Measurements from ENCODE around the gene PIAS1. TPM values are rescaled to one million over a fixed set of nuclear protein-coding genes. Genes with fewer than 3 reads are reported as not detected.

PIAS1 gene
- total and polyA plus RNA-seq, 2 donors (not counting 1 experiment from before 2014, with no cell fraction given) = 28.8 to 87.3 TPM

DNA sequence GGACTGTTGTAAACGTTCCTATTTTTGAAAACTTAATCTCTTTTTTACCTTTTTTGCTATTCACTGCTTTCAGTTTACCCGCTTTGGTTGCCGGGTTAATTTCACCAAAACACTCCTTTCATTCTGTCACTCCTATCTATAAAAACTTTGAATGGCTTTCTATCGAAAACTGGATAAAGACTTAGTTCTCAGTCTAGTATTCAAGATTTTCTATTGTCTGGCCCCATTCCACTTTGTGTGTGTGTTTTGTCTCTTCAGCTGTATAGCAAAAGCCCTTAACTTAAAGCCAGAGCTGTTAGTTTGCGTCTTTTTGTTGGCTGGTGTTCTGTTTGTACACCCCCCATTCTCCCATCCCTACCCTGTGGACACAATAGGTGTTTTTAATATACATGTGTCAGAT, 7.5 kb downstream of the PIAS1 start:
- Histone ChIP-seq H3K36me3 (replicated peaks in 1 of 2; ENCODE audit: control extremely low read depth in 1 of 2, control insufficient read depth in 1 of 2, extremely low read depth in 1 of 2, insufficient read depth in 2 of 2, low read length in 1 of 2) (peaks cover 0 to 4% of the 10 kb centered on the region in 2 experiments), H3K9me3 (ENCODE audit: control extremely low read depth in 1 of 3, control insufficient read depth in 2 of 3, insufficient read depth in 1 of 3, low read length in 2 of 3) (no peaks in the 10 kb centered on the region), H3K4me1 (ENCODE audit: control insufficient read depth in 2 of 2, insufficient read depth in 2 of 2, low read length in 2 of 2) (peaks cover 3 to 29% of the 10 kb centered on the region in 2 donors), H3K27ac (ENCODE audit: low read length in 2 of 2) (no peak overlapping the region), H3K79me2 (ENCODE audit: control insufficient read depth, insufficient read depth, low read length) (peaks cover 100% of the 10 kb centered on the region), H3K4me3 (ENCODE audit: control extremely low read depth in 1 of 5, extremely low read depth in 1 of 5, insufficient read depth in 1 of 5, low read depth in 2 of 5, low read length in 4 of 5) (no peak overlapping the region), H3K27me3 (replicated peaks in 1 of 4; ENCODE audit: control extremely low read depth in 1 of 4, control insufficient read depth in 3 of 4, insufficient read depth in 4 of 4, low read length in 3 of 4) (no peaks in the 10 kb centered on the region), H4K20me1 (ENCODE audit: control insufficient read depth, insufficient read depth, low read length, poor library complexity, severe bottlenecking) (peaks cover 98% of the 10 kb centered on the region), H2AFZ (ENCODE audit: insufficient read depth, low read depth, low read length, poor library complexity, severe bottlenecking) (no peak overlapping the region), H3K9ac (ENCODE audit: low read length) (no peak overlapping the region), H3K4me2 (replicated peaks; ENCODE audit: low read depth, low read length, poor library complexity, severe bottlenecking) (peak overlapping the region; percentile 1)
- ChIA-PET POLR2A (no interaction called here), CTCF (no interaction called here)
- Mint-ChIP-seq H3K27me3 (no peaks in the 10 kb centered on the region), H3K4me3 (no peak overlapping the region), H3K27ac (no peak overlapping the region), H3K4me1 (peaks cover 52% of the 10 kb centered on the region), H3K9me3 (ENCODE audit: insufficient read depth) (no peaks in the 10 kb centered on the region)
- ATAC-seq (ENCODE audit: low read depth) (no peak), DNase-seq (no peak)
- TF ChIP-seq EZH2 (IDR thresholded peaks at IDR 0.05; ENCODE audit: borderline replicate concordance, insufficient read depth, low read depth, low read length, poor library complexity, severe bottlenecking) = no peak
- TF ChIP-seq, protein P1, sequence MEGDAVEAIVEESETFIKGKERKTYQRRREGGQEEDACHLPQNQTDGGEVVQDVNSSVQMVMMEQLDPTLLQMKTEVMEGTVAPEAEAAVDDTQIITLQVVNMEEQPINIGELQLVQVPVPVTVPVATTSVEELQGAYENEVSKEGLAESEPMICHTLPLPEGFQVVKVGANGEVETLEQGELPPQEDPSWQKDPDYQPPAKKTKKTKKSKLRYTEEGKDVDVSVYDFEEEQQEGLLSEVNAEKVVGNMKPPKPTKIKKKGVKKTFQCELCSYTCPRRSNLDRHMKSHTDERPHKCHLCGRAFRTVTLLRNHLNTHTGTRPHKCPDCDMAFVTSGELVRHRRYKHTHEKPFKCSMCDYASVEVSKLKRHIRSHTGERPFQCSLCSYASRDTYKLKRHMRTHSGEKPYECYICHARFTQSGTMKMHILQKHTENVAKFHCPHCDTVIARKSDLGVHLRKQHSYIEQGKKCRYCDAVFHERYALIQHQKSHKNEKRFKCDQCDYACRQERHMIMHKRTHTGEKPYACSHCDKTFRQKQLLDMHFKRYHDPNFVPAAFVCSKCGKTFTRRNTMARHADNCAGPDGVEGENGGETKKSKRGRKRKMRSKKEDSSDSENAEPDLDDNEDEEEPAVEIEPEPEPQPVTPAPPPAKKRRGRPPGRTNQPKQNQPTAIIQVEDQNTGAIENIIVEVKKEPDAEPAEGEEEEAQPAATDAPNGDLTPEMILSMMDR (IDR thresholded peaks at IDR 0.05) = no peak
- 100% methylated on average over 1 of the region's 5 CpGs for WGBS (ENCODE audit: insufficient coverage)
- intact Hi-C loops (cut with micrococcal nuclease) = no loop called here

DNA sequence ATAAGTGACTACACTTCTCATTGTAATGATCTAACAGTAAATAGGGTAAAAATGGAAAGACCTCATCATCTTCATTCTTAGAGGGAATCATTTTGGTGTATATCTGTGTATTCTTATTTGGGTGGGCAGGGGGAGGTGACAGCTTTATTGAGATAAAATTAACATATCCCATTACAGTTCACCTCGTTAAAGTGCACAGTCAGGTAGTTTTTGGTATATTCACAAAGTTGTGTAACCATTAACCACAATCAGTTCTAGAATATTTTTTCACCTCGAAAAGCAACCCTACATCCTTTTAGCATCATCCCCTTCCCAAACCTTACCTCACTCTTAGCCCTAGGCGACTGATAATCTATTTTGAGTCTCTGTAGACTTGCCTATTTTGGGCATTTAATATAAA, 8.1 kb downstream of the PIAS1 start:
- H3K9ac ChIP-seq (ENCODE audit: low read length) = no peak overlapping the region
- ChIA-PET CTCF (no interaction called here), POLR2A (no interaction called here)
- ATAC-seq (ENCODE audit: low read depth) (no peak), DNase-seq (no peak)
- H3K9me3 ChIP-seq (ENCODE audit: control extremely low read depth in 1 of 3, control insufficient read depth in 2 of 3, insufficient read depth in 1 of 3, low read length in 2 of 3) = no peaks in the 10 kb centered on the region
- Mint-ChIP-seq H3K4me3 (no peak overlapping the region), H3K4me1 (peaks cover 52% of the 10 kb centered on the region), H3K27ac (no peak overlapping the region), H3K9me3 (ENCODE audit: insufficient read depth) (no peaks in the 10 kb centered on the region), H3K27me3 (no peaks in the 10 kb centered on the region)
- peaks cover 100% of the 10 kb centered on the region for H3K79me2 ChIP-seq (ENCODE audit: control insufficient read depth, insufficient read depth, low read length)
- H3K4me1 ChIP-seq (ENCODE audit: control insufficient read depth in 2 of 2, insufficient read depth in 2 of 2, low read length in 2 of 2) = peaks cover 3 to 24% of the 10 kb centered on the region in 2 donors
- no peak overlapping the region for H3K27ac ChIP-seq (ENCODE audit: low read length in 2 of 2)
- intact Hi-C loops (cut with micrococcal nuclease) = no loop called here
- H3K27me3 ChIP-seq (replicated peaks in 1 of 4; ENCODE audit: control extremely low read depth in 1 of 4, control insufficient read depth in 3 of 4, insufficient read depth in 4 of 4, low read length in 3 of 4) = no peaks in the 10 kb centered on the region
- no CpG with 5 or more reads among the region's 3 CpGs for WGBS (ENCODE audit: insufficient coverage)
- H3K4me2 ChIP-seq (replicated peaks; ENCODE audit: low read depth, low read length, poor library complexity, severe bottlenecking) = peak overlapping the region; percentile 1
- H2AFZ ChIP-seq (ENCODE audit: insufficient read depth, low read depth, low read length, poor library complexity, severe bottlenecking) = no peak overlapping the region
- peaks cover 0 to 7% of the 10 kb centered on the region in 2 experiments for H3K36me3 ChIP-seq (replicated peaks in 1 of 2; ENCODE audit: control extremely low read depth in 1 of 2, control insufficient read depth in 1 of 2, extremely low read depth in 1 of 2, insufficient read depth in 2 of 2, low read length in 1 of 2)
- H4K20me1 ChIP-seq (ENCODE audit: control insufficient read depth, insufficient read depth, low read length, poor library complexity, severe bottlenecking) = peaks cover 99% of the 10 kb centered on the region
- H3K4me3 ChIP-seq (ENCODE audit: control extremely low read depth in 1 of 5, extremely low read depth in 1 of 5, insufficient read depth in 1 of 5, low read depth in 2 of 5, low read length in 4 of 5) = no peak overlapping the region
- TF ChIP-seq, protein P1 (IDR thresholded peaks at IDR 0.05) = no peak
- no peak for TF ChIP-seq EZH2 (IDR thresholded peaks at IDR 0.05; ENCODE audit: borderline replicate concordance, insufficient read depth, low read depth, low read length, poor library complexity, severe bottlenecking)
